EH (cell line): ENCODE results near the gene KRT79.

Source experiments
- DNase-seq: peaks from one replicate; pipeline ENCODE4 v3.0.0-alpha.2; 2015; ENCODE audit warnings: low read depth

Gene KRT79

DNA sequence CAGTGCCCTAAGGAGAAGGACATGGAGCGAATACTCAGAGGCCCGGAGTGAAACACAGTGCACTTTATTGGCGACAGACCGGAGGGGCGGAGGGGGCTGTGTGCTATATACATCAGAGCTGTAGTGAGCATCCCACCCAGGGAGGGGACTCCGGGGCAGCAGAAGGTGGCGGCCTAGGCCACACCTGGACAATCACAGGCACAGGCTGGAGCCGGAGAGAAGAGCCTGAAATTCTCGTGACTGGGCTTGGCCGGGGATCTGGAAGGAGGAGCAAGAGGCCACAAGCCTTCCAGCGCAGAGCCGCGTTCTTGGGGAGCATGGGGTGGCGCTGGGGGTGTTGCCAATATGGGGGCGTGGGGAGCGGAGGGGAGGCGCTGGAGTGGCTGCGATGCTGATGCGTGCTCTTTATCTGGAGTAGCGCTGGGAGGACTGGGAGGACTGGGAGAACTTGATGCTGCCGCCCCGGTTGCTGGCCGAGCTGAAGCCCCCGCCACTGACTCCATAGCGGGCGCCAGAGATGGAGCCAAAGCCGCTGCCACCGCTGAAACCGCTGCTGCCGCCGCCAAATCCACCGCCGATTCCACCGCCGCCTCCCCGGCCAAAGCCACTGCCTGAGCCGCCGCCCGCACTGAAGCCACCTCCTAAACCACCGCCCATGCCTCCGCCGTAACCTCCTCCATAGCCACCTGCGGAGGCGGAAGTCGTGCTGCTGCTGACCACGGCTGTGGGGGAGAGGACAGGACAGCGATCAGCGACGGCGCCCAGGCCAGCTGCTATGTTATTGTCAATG is 44.3 kb downstream of the KRT79 start:
- no peak for DNase-seq

DNA sequence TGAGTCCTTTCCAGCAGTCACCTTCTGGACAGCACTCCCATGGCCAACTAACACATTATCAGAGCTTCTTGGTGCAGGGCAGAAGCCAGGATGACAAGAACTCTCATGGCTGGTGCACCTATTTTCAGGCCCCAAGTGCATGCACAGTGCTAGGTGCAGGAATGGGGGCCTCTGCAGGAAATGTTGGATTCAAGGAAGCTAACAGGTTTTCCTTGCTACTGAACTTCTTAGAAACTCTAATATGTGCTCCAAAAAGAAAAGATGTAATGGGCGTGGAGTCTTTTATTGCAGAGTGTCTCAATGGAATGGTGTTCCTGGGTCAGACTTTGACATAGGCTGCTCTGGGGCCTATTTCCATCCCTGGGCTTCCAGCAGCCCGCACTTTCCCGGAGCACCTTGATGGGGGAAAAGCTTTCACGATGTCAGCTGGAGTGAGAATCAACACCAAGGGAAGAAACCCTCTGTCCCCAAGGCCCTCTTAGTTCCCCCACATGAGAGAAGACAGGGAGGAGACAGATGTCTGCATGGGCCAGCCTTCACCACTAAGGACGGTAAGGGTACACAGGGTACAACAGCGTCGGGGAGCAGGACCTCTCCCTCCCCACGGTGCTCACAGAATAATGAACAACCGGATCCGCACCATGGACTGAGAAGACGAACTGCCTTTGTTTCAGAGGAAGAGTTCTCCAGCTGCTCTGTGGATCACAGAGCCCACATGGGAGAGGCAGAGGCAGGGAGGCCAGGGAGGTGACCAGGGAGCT is 45.1 kb downstream of the KRT79 start:
- DNase-seq: no peak

DNA sequence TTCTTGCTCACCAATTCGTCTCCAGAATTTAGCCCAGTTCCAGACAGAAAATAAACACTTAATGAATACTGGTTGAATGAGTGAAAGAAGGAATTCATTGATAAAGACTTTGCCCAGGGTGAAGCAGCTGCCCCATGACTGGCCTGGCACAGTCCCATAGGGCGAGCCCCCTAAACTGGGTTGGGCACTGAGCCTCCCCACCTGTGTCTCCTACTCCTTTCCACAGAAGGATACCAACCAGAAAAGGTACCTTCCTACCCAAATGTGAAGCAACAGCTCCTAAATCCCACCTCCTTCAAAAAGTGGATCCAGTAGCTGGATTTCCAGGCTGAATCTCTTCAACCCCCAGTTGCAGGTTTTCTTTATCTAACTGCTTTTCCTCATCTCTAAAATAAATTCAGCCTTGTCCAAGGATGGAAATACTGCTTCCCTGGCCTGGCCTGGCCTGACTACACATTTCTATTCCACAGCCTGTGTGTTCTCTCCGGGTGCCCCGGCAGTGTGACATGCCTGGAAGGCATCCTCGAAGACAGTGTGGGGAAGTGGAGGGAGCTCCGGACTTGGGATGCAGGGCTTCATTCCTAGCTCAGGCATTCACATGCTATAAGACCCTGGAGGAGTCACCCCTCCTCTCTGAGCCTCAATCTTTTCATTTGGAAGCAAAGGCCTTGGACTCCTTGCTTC is 45.8 kb downstream of the KRT79 start:
- no peak for DNase-seq

DNA sequence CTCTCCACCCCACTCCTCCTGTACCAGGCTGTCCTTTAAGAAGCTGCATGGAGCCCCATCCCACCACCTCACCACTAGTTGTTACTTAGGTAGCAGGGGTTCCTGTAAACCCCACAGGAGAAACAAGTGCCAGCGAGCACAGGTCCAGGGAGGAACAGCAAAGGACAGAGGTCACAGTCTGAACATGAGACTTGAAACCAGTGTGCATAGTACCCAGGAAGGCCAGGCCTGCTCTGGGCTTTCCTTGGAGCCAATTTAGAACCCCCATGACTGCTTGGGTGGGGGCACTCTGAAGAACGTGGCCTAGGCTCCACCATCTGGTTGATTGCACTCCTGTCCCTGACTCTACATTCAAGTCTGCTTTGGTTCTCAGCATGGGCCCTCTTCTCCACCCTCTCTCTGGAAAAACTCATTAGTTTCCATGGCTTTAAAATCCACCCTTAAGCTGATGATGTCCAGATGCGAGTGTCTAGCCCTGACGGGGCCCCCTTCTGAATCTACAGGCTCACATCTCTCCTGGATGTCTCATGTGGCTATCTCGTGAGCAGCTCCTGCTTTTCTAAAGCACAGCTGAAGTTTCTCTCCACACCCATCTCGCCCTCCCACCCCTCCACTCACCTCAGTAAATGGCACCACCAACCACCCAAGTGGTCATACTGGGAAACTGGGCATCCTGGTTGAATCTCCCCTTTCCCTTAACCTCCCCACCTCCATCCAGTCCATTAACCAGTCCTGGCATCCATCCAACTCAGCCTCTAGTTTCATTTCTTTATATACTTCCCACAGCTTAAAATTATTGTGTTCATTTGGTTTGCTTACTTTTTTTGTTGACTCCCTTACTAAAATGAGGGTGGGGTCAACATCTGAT is 46.6 kb downstream of the KRT79 start:
- DNase-seq: no peak

DNA sequence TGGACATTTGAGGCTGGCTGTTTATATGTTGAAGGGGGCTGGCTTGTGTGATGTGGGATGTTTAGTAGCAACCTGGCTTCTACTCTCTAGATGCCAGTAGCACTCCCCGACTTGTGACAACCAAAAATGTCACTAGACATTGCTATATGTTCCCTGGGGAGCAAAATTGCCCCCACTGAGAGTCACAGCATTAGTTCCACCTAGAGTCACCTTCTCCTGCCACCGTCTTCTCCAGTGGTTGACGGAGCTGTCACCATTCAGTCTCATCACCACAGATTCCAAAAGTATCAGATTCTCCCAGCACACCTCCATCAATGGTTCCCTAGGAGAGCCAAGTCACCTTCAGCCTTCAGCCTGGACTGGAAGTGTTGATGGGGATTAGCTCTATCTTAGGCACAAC is 49.2 kb downstream of the KRT79 start:
- no peak for DNase-seq

DNA sequence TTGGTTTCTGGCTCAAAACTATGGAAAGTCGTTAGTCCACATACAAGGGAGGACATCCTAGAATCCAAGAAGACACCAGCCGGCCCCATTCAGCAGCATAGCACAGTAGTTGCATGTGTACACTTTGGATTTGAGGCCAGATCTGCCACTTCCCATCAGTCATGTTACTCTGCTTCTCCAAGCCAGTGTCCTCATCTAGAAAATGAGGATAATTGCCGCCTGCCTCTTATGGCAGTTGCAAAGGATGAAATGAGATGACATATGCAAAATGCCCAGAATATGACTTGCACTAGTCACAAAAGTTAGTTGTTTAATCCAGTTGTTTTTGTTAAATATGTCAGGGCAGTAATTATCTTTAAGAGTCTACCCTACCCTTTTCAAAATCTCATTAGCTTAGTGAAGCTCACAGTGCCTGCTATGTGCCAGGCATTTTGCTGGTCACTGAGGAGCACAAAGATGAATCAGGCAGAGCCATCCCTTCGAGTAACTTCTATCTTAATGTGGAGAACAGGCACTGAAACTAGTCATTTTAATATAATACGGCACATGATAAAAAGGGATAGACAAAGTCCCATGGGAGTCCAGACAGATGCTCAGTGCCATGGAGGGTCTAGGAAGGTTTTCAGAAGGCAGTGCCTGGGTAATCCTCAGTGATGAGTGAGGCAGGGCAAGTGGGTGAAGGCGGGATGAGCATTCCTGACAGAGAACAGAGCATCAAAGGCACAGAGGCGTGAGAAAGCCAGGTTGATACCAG is 50.4 kb downstream of the KRT79 start:
- no peak for DNase-seq

DNA sequence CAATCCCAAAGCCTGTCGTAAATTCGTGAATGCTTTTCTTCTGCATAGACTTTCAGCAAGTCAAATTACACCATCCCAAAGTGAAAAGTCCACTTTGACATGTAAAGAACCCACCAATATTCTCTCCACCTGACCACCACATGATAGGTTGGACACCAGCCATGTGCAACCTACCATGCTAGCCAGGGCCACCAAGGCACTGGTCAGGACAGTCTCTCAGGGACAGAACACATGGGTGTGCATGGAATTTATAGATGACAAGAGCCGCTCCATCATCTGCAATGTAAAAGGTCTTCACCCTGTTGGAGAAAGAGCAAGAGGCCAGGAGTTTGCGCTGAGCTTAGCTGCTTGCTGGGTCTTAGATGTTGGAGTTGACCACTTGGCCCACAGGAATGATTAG is 51.6 kb downstream of the KRT79 start:
- no peak for DNase-seq

DNA sequence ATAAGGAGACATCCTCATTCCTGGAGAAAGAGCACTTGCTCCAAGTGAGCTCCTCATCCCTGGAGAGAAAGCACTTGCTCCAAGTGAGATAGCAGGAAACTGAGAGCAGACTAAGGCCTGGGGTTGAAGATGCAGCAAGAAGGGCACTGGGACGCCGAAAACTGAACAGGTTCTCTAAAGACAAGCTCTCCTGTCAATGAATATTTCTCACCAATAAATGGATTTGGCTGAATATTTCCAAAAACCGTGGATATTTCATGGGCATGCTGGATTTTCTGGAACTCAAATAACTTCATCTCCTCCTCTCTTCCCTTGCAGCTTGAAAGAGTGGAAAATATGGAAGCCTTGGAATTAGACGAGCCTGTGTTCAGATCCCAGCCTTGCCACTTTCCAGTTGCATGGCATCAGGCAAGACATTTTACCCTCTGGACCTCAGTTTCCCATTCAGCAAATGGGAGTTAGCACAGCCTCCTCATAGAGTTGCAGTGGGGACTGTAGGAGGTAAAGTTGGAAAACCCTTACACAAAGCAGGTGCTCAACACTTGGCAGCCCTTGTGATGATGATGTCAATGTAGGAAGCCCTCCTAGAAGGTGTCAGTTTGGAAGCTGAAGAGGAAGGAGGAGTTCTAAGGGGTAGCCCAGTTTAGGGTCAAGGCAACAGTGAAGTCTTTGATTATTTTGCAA is 52.6 kb downstream of the KRT79 start:
- DNase-seq: no peak

DNA sequence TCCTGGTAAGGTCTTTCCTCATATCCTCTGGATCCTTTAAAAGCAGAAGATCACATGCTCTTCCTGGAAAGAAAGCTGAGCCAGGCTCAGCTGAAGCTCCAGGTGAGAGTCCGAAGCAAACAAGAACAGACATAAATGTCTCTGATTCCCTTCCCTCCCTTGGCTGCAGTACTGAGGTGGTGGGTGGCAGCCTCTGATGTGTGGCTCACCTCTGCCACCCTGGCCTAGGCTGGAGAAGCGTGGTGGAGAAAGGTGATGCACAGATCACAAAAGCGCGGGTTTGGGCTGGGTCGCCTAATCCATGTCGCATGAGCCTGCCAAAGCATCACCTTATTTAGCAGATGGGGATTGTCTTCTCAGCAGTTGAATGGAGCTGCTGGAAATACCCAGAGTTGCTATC is 54.2 kb downstream of the KRT79 start:
- no peak for DNase-seq

DNA sequence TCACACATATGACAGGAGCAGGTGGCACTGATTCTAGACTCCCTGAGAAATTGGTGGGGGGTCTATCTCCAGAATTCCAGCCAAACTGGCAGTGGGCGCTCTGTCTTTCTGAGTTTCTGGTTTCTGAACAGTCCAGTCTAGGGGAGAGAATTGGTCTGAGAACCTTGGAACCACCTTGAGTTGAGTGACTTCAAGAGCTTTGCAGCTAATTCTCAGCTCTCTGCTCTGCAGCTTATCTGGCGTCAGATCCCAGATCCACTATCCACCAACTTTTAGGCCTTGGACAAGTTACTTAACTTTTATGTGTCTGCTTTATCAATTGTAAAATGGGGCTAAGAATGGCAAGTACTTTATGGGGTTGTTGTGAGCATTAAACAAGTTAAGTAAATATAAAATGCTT is 55.3 kb downstream of the KRT79 start:
- no peak for DNase-seq

DNA sequence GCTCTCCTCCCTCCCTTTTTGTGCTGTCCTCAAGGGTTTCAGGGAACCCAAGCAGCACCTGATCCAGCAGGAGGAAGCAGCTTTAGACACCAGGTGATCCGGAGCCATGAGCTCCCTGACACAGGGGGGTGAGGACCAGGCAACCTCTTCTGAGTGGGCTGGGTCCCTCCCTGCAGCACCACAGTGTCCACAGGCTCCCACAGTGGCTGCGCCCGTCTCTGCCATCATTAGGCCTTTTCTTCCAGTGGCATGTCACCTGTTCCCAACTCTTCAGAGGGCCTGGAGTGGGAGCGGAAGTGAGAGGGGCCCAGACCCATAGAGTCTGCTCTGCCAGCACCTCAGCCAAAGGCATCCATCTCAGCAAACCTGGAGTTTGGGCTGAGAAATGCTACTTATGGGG is 56.5 kb downstream of the KRT79 start:
- DNase-seq: no peak

DNA sequence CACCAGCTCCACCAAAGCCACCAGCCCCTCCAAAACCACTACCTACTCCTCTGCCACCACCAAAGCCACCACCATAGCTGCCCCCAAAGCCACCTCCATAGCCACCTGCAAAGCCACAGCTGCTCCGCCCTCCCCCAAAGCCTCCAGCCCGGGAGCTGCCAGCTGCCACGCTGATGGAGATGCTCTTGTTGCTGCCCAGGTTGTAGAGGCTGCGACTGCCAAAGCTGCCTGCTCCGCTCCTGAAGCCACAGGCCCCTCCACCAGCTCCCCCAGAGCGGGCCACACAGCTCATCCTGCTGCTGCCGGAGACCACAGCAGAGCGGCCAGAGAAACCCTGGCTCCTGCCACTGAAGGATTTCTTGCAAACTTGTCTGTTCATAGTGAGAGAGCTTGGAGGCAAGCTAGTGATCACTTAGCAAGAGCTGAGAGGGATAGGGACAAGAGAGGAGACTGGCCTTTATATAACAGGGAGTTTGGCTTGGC is 57.2 kb downstream of the KRT79 start, which contains the start of gene KRT76:
Gene KRT76, minus strand, starts transcription at position 433 of the 483 bp plus-strand sequence. Its CDS starts 54 bp downstream, at position 379.
- DNase-seq: no peak

DNA sequence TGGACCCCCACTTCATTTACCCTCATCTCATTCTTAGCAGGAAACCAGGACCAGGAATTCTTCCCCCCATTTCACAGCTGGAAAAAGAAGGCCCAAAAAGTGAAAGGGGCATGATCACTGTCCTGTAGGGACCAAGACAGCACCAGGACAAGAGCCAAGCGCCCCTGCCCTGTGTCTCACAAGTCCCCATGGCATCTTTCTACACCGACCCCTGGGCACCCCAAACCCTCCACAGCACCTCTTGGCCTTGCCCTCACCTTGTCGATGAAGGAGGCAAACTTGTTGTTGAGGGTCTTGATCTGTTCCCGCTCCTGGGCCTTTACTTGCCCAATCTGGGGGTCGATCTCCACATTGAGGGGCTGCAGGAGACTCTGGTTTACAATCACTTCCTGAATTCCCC is 57.7 kb downstream of the KRT79 start:
- DNase-seq: no peak

DNA sequence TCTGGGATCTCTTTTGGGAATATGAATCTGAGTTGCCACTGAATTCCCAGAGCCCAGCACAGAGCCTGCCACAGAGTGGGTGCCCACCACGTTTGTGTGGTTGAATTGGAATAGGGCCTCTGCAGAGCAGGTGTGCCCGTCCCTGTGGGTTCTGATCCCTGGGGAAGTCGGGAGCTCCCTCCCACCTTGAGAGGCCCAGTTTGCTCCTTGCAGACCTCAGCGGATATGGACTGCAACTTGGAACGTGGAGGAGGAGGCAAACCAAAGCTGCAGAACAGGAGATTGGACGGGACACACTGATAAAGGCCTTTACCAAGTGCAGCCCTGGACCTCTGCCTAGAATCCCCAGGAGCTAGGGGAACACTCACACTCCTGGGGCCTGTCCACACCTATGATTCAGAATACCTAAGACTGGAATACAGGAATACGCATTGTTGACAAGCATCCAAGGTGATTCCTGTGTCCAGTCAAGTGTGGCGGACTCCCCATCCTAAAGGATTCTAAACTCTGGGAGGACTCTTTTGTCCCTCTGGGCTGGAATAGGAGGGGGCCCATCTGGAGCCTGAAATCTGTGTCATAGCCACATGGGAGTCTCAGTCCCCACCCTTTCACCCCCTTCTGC is 59.4 kb downstream of the KRT79 start:
- DNase-seq: no peak

DNA sequence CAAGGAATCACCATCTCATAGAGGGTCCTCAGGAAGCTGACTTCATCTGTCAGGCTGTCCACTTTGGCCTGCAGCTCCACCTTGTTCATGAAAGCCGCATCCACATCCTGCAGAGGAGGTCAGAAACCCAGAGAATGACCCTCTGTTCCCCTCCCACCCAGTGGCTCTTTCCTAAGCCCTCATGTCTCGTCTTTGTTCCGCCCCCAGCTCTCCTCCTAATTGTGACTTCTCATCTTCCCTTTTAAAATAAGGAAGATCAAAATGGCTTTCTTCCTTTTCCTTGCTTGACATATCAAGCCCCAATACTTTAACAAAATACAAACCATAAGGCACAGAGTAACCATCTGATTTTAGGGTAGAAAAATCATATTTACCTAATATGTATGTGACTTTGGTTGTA is 61.3 kb downstream of the KRT79 start:
- no peak for DNase-seq

DNA sequence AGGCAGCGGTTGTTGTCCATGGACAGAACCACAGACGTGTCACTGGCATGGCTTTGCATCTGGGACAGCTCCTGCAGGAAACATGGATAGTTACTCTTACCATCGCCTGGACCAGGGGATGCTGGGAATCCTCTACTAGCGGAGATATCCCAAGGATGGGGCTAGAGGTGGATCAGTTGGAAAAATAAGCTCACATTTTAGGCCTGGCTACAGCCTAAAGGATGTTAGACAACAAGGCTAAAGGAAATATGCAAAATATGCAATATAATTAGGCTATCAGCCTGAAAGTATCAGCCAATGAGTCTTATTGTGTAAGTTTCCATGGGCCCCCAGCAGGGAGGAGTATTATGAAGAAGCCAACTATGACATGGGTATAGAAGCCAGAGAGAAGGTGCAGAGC is 61.9 kb downstream of the KRT79 start:
- peak; percentile 13 for DNase-seq

DNA sequence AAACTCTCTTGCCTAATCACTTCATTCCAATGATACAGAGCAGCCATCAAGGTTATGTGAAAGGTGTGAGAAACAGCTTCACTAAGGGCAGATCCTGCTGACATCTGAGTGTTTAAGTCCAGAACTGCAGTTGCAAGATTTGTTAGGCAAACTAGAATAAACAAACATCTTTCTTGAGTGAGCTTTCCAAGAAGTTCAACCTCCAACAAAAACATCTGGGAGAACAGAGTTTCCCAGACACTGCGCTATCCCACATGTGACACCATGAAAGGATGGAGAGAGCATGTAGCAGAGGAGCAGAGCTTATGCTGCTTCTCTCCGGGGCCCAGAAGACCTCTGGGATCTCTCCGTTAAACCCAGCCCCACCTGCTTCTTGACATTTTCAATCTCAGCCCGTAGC is 62.6 kb downstream of the KRT79 start:
- no peak for DNase-seq
